B cell (primary cell): Measurements from ENCODE around the gene RAB11B. TPM values are rescaled to one million over a fixed set of nuclear protein-coding genes. Genes with fewer than 3 reads are reported as not detected.

Experiments used
- ATAC-seq: fragments of 200-7000 bp; cut with Tn5 transposase; one replicate; pipeline ENCODE4 v1.10.0; 2021; ENCODE audit warnings: low read depth, mild to moderate bottlenecking, moderate number of reproducible peaks, moderate library complexity
- CTCF ChIA-PET: fragments of 350-600 bp; sonication (Branson Sonifier 250); formaldehyde crosslinking; loops from one replicate; lab custom pipeline; 2021; ENCODE audit warnings: antibody characterized with exemption, inconsistent platforms; lab: Charles Lee
- POLR2A ChIA-PET: fragments of 350-600 bp; sonication (Branson Sonifier 250); formaldehyde crosslinking; loops from one replicate; lab custom pipeline; 2021; ENCODE audit warnings: antibody characterized with exemption; lab: Charles Lee
- DNase-seq: peaks from one replicate; pipeline ENCODE4 v3.0.0; 2013
- H2AFZ ChIP-seq: 2 replicates; pipeline ENCODE4 v1.6.1; 2012; ENCODE audit warnings: mild to moderate bottlenecking, low read depth, low read length; ENCODE audit not compliant: insufficient read depth, poor library complexity, severe bottlenecking
- H3K27ac ChIP-seq, 2 donors: 1 replicate in 1 of 2; 2 replicates in 1 of 2; pipeline ENCODE4 v1.5.1; 2012 to 2013; ENCODE audit warnings: low read length in 2 of 2, mild to moderate bottlenecking in 2 of 2, moderate library complexity in 1 of 2
- H3K27me3 ChIP-seq, 4 experiments: fragments of 200-600 bp in 1 of 4; sonication (generic) in 1 of 4; replicated peaks in 1 of 4; 1 replicate in 2 of 4; 2 replicates in 2 of 4; pipeline versions ENCODE4 v1.6.1 to v1.7.0; 2013 to 2016; ENCODE audit warnings: low read length in 3 of 4, mild to moderate bottlenecking in 2 of 4, mixed read lengths in 1 of 4, moderate library complexity in 1 of 4; ENCODE audit not compliant: insufficient read depth in 4 of 4, control insufficient read depth in 3 of 4; ENCODE audit errors: control extremely low read depth in 1 of 4
- H3K36me3 ChIP-seq, 2 experiments: replicated peaks in 1 of 2; 1 replicate in 1 of 2; 2 replicates in 1 of 2; pipeline versions ENCODE4 v1.6.1 to v1.7.1; 2013; ENCODE audit warnings: low read length in 1 of 2; ENCODE audit not compliant: insufficient read depth in 2 of 2, control insufficient read depth in 1 of 2; ENCODE audit errors: control extremely low read depth in 1 of 2, extremely low read depth in 1 of 2
- H3K4me1 ChIP-seq, 2 donors: fragments of 200-600 bp in 1 of 2; sonication (generic) in 1 of 2; 1 replicate in 1 of 2; 2 replicates in 1 of 2; pipeline versions ENCODE4 v1.5.1 to v1.6.1; 2013 to 2017; ENCODE audit warnings: low read length in 2 of 2; ENCODE audit not compliant: control insufficient read depth in 2 of 2, insufficient read depth in 2 of 2
- H3K4me2 ChIP-seq: replicated peaks from 2 replicates; pipeline ENCODE3; 2012; ENCODE audit warnings: mild to moderate bottlenecking, low read depth, low read length; ENCODE audit not compliant: poor library complexity, severe bottlenecking
- H3K4me3 ChIP-seq, 5 experiments: fragments of 200-600 bp in 1 of 5; sonication (generic) in 1 of 5; 1 replicate in 3 of 5; 2 replicates in 2 of 5; pipeline versions ENCODE4 v1.5.1 to v1.7.0; 2011 to 2016; ENCODE audit warnings: low read length in 4 of 5, mild to moderate bottlenecking in 4 of 5, low read depth in 2 of 5, control low read depth in 1 of 5, moderate library complexity in 1 of 5; ENCODE audit not compliant: insufficient read depth in 1 of 5; ENCODE audit errors: control extremely low read depth in 1 of 5, extremely low read depth in 1 of 5
- H3K79me2 ChIP-seq: fragments of 200-600 bp; sonication (generic); one replicate; pipeline ENCODE4 v1.6.0; 2016; ENCODE audit warnings: low read length; ENCODE audit not compliant: control insufficient read depth, insufficient read depth
- H3K9ac ChIP-seq: fragments of 200-600 bp; sonication (generic); 2 replicates; pipeline ENCODE4 v1.6.1; 2017; ENCODE audit warnings: mild to moderate bottlenecking, low read length, moderate library complexity
- H3K9me3 ChIP-seq, 3 donors: one replicate each; pipeline versions ENCODE4 v1.6.1 to v1.7.1; 2013; ENCODE audit warnings: low read length in 2 of 3; ENCODE audit not compliant: control insufficient read depth in 2 of 3, insufficient read depth in 1 of 3; ENCODE audit errors: control extremely low read depth in 1 of 3
- H4K20me1 ChIP-seq: 2 replicates; pipeline ENCODE4 v1.6.0; 2012; ENCODE audit warnings: mild to moderate bottlenecking, low read length; ENCODE audit not compliant: insufficient read depth, control insufficient read depth, poor library complexity, severe bottlenecking
- H3K27ac Mint-ChIP-seq: one replicate; pipeline ENCODE4 v1.8.0; 2021; ENCODE audit warnings: mixed read lengths
- H3K27me3 Mint-ChIP-seq: one replicate; pipeline ENCODE4 v1.8.0; 2021; ENCODE audit warnings: mixed read lengths
- H3K4me1 Mint-ChIP-seq: one replicate; pipeline ENCODE4 v1.8.0; 2021; ENCODE audit warnings: mixed read lengths
- H3K4me3 Mint-ChIP-seq: one replicate; pipeline ENCODE4 v1.8.0; 2021; ENCODE audit warnings: mixed read lengths
- H3K9me3 Mint-ChIP-seq: one replicate; pipeline ENCODE4 v1.8.0; 2022; ENCODE audit warnings: mixed read lengths; ENCODE audit not compliant: insufficient read depth
- EZH2 ChIP-seq: IDR thresholded peaks from 2 replicates; pipeline ENCODE4 v1.6.1; 2012; ENCODE audit warnings: borderline replicate concordance, low read depth, mild to moderate bottlenecking, moderate library complexity, low read length; ENCODE audit not compliant: insufficient read depth, poor library complexity, severe bottlenecking
- WGBS: methylation state at CpG from one replicate; pipeline ENCODE4 v1.1.5; 2013; ENCODE audit warnings: missing lambda C conversion rate; ENCODE audit not compliant: insufficient coverage; 5-methylcytosine and 5-hydroxymethylcytosine counted together
- intact Hi-C: fragments of 100-400 bp; cut with micrococcal nuclease; formaldehyde crosslinking; loops from one replicate; pipeline ENCODE4 v1.10.0; 2022
- polyA plus RNA-seq: library from polyadenylated mRNA; depleted of rRNA; stranded (reverse); fragments of >200 nt; gene quantifications from 2 replicates; pipeline ENCODE4 v1.2.3, GENCODE V29; 2012
- total RNA-seq, 2 donors: library from RNA; stranded (reverse); fragments of 120-200 nt in 1 of 2; gene quantifications; 1 replicate in 1 of 2; 2 replicates in 1 of 2; pipeline versions ENCODE4 v1.2.3 to v1.2.4, GENCODE V29; 2013 to 2022
- TF ChIP-seq, protein P1 (sequence below): fragments of 200-600 bp; IDR thresholded peaks from one replicate; pipeline ENCODE4 v1.8.0; 2022; ENCODE audit warnings: antibody characterized with exemption, mild to moderate bottlenecking

The RAB11B gene
- total and polyA plus RNA-seq, 2 donors (not counting 1 experiment from before 2014, with no cell fraction given) = 130 to 165 TPM

DNA sequence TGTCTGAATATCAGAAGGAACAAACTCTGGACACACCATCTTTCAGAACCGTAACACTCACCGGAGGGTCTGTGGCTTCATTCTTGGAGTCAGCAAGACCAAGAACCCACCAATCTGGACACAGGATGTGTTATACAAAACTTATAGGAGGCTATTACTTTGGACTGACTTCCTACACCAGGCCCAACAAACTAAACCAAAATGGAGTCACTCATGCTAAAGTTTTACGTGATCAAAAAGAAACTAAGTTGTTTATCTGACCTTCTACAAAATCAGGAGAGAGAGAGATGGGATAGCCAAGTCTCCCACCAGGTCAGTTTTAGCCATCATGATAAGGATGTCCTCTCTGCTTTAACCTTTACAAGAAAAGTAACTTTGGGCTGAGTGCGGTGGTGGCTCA lies 3.2 kb upstream of the RAB11B start:
- H3K79me2 ChIP-seq = peaks cover 17% of the 10 kb centered on the region
- H3K4me3 ChIP-seq = no peak overlapping the region
- peaks cover 12% of the 10 kb centered on the region for H4K20me1 ChIP-seq
- Mint-ChIP-seq H3K4me1 (peaks cover 19% of the 10 kb centered on the region), H3K4me3 (no peak overlapping the region), H3K27ac (no peak overlapping the region), H3K27me3 (no peaks in the 10 kb centered on the region), H3K9me3 (no peaks in the 10 kb centered on the region)
- intact Hi-C loops = no loop called here
- H3K9me3 ChIP-seq = peaks cover 0 to 9% (median 0%) of the 10 kb centered on the region in 3 donors
- no peak overlapping the region for H2AFZ ChIP-seq
- peaks cover 10 to 18% of the 10 kb centered on the region in 2 donors for H3K4me1 ChIP-seq
- DNase-seq (no peak), ATAC-seq (no peak)
- no peak overlapping the region for H3K9ac ChIP-seq
- no peaks in the 10 kb centered on the region for H3K27me3 ChIP-seq
- no peak overlapping the region for H3K4me2 ChIP-seq
- TF ChIP-seq, protein P1, sequence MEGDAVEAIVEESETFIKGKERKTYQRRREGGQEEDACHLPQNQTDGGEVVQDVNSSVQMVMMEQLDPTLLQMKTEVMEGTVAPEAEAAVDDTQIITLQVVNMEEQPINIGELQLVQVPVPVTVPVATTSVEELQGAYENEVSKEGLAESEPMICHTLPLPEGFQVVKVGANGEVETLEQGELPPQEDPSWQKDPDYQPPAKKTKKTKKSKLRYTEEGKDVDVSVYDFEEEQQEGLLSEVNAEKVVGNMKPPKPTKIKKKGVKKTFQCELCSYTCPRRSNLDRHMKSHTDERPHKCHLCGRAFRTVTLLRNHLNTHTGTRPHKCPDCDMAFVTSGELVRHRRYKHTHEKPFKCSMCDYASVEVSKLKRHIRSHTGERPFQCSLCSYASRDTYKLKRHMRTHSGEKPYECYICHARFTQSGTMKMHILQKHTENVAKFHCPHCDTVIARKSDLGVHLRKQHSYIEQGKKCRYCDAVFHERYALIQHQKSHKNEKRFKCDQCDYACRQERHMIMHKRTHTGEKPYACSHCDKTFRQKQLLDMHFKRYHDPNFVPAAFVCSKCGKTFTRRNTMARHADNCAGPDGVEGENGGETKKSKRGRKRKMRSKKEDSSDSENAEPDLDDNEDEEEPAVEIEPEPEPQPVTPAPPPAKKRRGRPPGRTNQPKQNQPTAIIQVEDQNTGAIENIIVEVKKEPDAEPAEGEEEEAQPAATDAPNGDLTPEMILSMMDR = no peak
- TF ChIP-seq EZH2 = no peak
- ChIA-PET POLR2A (interaction anchor here (0.6 kb wide), 1 partner anchor 60 kb away, joined by 6 read pairs; no protein-coding TSS in a partner anchor), CTCF (no interaction called here)
- H3K36me3 ChIP-seq = no peaks in the 10 kb centered on the region
- WGBS = 100% methylated on average over 1 of the region's 4 CpGs
- no peak overlapping the region for H3K27ac ChIP-seq

DNA sequence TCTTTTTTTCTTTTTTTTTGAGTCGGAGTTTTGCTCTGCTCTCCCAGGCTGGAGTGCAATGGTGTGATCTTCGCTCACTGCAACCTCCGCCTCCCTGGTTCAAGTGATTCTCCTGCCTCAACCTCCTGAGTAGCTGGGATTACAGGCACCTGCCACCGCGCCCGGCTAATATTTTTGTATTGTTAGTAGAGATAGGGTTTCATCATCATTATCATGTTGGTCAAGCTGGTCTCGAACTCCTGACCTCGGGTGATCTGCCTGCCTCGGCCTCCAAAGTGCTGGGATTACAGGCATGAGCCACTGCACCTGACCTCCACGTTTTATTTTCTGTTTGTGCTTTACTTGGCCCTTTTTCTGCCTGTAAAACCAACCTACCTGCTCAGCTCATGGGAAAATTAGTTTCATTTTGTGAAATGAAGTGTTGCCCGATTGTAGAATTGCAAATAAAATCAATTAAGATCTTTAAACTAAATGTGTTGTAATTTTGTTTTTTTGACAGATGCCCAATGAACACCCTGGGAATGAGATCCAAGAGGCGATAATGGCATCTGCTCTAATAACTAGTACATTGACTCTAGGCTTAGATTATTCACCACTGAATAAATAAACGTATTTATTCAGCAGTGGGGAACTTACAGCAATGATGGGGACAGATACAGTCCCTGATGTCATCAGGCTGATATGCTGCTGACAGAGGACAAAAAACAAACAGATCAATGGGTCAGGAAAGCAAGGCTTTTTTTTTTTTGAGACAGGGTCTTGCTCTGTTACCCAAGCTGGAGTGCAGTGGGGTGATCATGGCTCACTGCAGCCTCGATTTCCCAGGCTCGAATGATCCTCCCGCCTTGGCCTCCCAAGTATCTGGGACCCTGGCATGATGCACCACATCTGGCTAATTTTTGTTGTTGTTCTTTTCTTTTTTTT lies 2.2 kb upstream of the RAB11B start:
- intact Hi-C loops = no loop called here
- H3K4me1 Mint-ChIP-seq = peaks cover 25% of the 10 kb centered on the region
- H3K79me2 ChIP-seq = peaks cover 26% of the 10 kb centered on the region
- peaks cover 10 to 20% of the 10 kb centered on the region in 2 donors for H3K4me1 ChIP-seq
- 97% methylated on average over 6 of the region's 16 CpGs for WGBS
- TF ChIP-seq, protein P1 = no peak
- no peak for TF ChIP-seq EZH2
- POLR2A ChIA-PET = interaction anchor here (0.7 kb wide), 1 partner anchor 126 kb away, joined by 3 read pairs; the partner anchor contains the start of gene ZNF414
- H2AFZ ChIP-seq = no peak overlapping the region
- H3K4me2 ChIP-seq = no peak overlapping the region
- no peak overlapping the region for H3K27ac Mint-ChIP-seq
- H3K4me3 Mint-ChIP-seq = peak overlapping the region; percentile 68
- CTCF ChIA-PET = interaction anchor here (0.6 kb wide), 1 partner anchor 34 kb away, joined by 3 read pairs; no protein-coding TSS in a partner anchor
- no peak overlapping the region for H3K9ac ChIP-seq
- H3K4me3 ChIP-seq = no peak overlapping the region
- peaks cover 22% of the 10 kb centered on the region for H4K20me1 ChIP-seq
- DNase-seq (no peak), ATAC-seq (no peak)
- H3K36me3 ChIP-seq = no peaks in the 10 kb centered on the region
- peaks cover 0 to 9% (median 0%) of the 10 kb centered on the region in 3 donors for H3K9me3 ChIP-seq
- no peak overlapping the region for H3K27ac ChIP-seq
- no peaks in the 10 kb centered on the region for H3K9me3 Mint-ChIP-seq
- no peaks in the 10 kb centered on the region for H3K27me3 Mint-ChIP-seq
- no peaks in the 10 kb centered on the region for H3K27me3 ChIP-seq
